Measurements from ENCODE around the gene CRACR2B. TPM values are rescaled to one million over a fixed set of nuclear protein-coding genes. Genes with fewer than 3 reads are reported as not detected.

The CRACR2B gene
- total and polyA plus RNA-seq, 2 of the 13 experiments (the other 11 are each of a cell fraction or from before 2014, with no cell fraction given): 14.9 to 21.0 TPM

GRCh38 chr11:842370-843002 is 14.8 kb downstream of the CRACR2B start, which contains the start of the genes POLR2L and TSPAN4 (continued):
- TF ChIP-seq ZHX2 (IDR thresholded peaks at IDR 0.05; ENCODE audit: low read depth): no peak
- TF ChIP-seq ZHX2 (CRISPR knock-in tag; IDR thresholded peaks at IDR 0.05; ENCODE audit: borderline replicate concordance): no peak
- peak; percentile 69 for TF ChIP-seq RAD21 (CRISPR knock-in tag; IDR thresholded peaks at IDR 0.05)
- TF ChIP-seq GABPB1 (CRISPR knock-in tag; IDR thresholded peaks at IDR 0.05): peak; percentile 78; the same call in 1 of the 2 replicates
- peak; percentile 44; the same call in 1 of the 2 replicates for TF ChIP-seq NFAT5 (CRISPR knock-in tag; IDR thresholded peaks at IDR 0.05)
- TF ChIP-seq HES4 (CRISPR knock-in tag; IDR thresholded peaks at IDR 0.05; ENCODE audit: borderline replicate concordance): no peak; the same call in 1 of the 2 replicates
- TF ChIP-seq ATM (IDR thresholded peaks at IDR 0.05; ENCODE audit: borderline replicate concordance): no peak
- no peak for TF ChIP-seq TEAD3 (CRISPR knock-in tag; optimal IDR thresholded peaks at IDR 0.05; ENCODE audit: borderline replicate concordance)
- TF ChIP-seq CEBPB (IDR thresholded peaks at IDR 0.05; ENCODE audit: borderline replicate concordance, low read depth, low read length): no peak
- TF ChIP-seq ELF1 (CRISPR knock-in tag; IDR thresholded peaks at IDR 0.05): no peak
- TF ChIP-seq ZNF18 (CRISPR knock-in tag; IDR thresholded peaks at IDR 0.05; ENCODE audit: insufficient replicate concordance): peak; percentile 57
- no peak for TF ChIP-seq SNRNP70 (IDR thresholded peaks at IDR 0.05; ENCODE audit: low read depth, low read length)
- TF ChIP-seq ZNF34 (CRISPR knock-in tag; IDR thresholded peaks at IDR 0.05; ENCODE audit: borderline replicate concordance): no peak; the same call in 1 of the 2 replicates
- no peak for TF ChIP-seq HOXD1 (CRISPR knock-in tag; IDR thresholded peaks at IDR 0.05)
- TF ChIP-seq ARHGAP35 (CRISPR knock-in tag; IDR thresholded peaks at IDR 0.05; ENCODE audit: borderline replicate concordance): peak; percentile 38; the same call in 1 of the 2 replicates

All from HepG2 (cell line).